Activated CD8-positive, alpha-beta T cell treated with anti-CD3 and anti-CD28 coated beads for 36 hours (primary cell): ENCODE data around the gene CLIC5. TPM values are rescaled to one million over a fixed set of nuclear protein-coding genes. Genes with fewer than 3 reads are reported as not detected.

Experiments
- ATAC-seq: fragments of 200-7000 bp; cut with Tn5 transposase; one replicate; pipeline ENCODE4 v1.10.0; 2021; ENCODE audit warnings: mild to moderate bottlenecking, moderate library complexity
- CTCF ChIA-PET: fragments of 350-600 bp; sonication (Branson Sonifier 250); formaldehyde crosslinking; loops from one replicate; lab custom pipeline; 2021; ENCODE audit warnings: antibody characterized with exemption; lab: Charles Lee
- POLR2A ChIA-PET: fragments of 350-600 bp; sonication (Branson Sonifier 250); formaldehyde crosslinking; loops from one replicate; lab custom pipeline; 2021; ENCODE audit warnings: antibody characterized with exemption; lab: Charles Lee
- DNase-seq: peaks from one replicate; pipeline ENCODE4 v3.0.0-alpha.2; 2020
- H3K27ac Mint-ChIP-seq: one replicate; pipeline ENCODE4 v1.8.0; 2021; ENCODE audit warnings: mild to moderate bottlenecking, mixed read lengths
- H3K27me3 Mint-ChIP-seq: one replicate; pipeline ENCODE4 v1.8.0; 2021; ENCODE audit warnings: mixed read lengths
- H3K36me3 Mint-ChIP-seq: one replicate; pipeline ENCODE4 v1.8.0; 2021; ENCODE audit warnings: low read depth, mixed read lengths
- H3K4me1 Mint-ChIP-seq: one replicate; pipeline ENCODE4 v1.8.0; 2021; ENCODE audit warnings: low read depth, mixed read lengths
- H3K4me3 Mint-ChIP-seq: one replicate; pipeline ENCODE4 v1.8.0; 2021; ENCODE audit warnings: mild to moderate bottlenecking, moderate library complexity, mixed read lengths
- H3K9me3 Mint-ChIP-seq: one replicate; pipeline ENCODE4 v1.8.0; 2021; ENCODE audit warnings: mixed read lengths
- CTCF ChIP-seq: fragments of 200-600 bp; IDR thresholded peaks from one replicate; pipeline ENCODE4 v1.8.0; 2022; ENCODE audit warnings: antibody characterized with exemption, mild to moderate bottlenecking
- intact Hi-C: fragments of 100-400 bp; cut with micrococcal nuclease; formaldehyde crosslinking; loops from one replicate; pipeline ENCODE4 v1.10.0; 2022
- total RNA-seq, 2 experiments: library from RNA; stranded (reverse); gene quantifications; one replicate each; pipeline ENCODE4 v1.2.3, GENCODE V29; 2021

The CLIC5 gene
- total RNA-seq, 2 experiments from 2014 or later, result 1.1 TPM

GRCh38 chr6:45997875-45998506, 17.7 kb downstream of the CLIC5 start:
- intact Hi-C loops, result no loop called here
- no peak for TF ChIP-seq CTCF
- no peak overlapping the region for H3K4me3 Mint-ChIP-seq
- DNase-seq (no peak), ATAC-seq (no peak)
- H3K27me3 Mint-ChIP-seq, result no peaks in the 10 kb centered on the region
- H3K9me3 Mint-ChIP-seq, result no peaks in the 10 kb centered on the region
- POLR2A ChIA-PET, result no interaction called here
- no peaks in the 10 kb centered on the region for H3K36me3 Mint-ChIP-seq
- no peaks in the 10 kb centered on the region for H3K4me1 Mint-ChIP-seq
- CTCF ChIA-PET, result no interaction called here
- H3K27ac Mint-ChIP-seq, result no peak overlapping the region

- no peak overlapping the region for H3K4me3 Mint-ChIP-seq
- CTCF ChIA-PET, result interaction anchor here (0.6 to 2.0 kb wide), 5 partner anchors 19 to 682 kb away, joined by 3 to 7 read pairs (median 3); no protein-coding TSS in a partner anchor
These were observed 24.5 kb downstream of the CLIC5 start for GRCh38 chr6:45991189-45991588.

GRCh38 chr6:45990162-45990561, 25.5 kb downstream of the CLIC5 start:
- Mint-ChIP-seq H3K4me1 (peaks cover 3% of the 10 kb centered on the region), H3K27ac (no peak overlapping the region), H3K27me3 (no peaks in the 10 kb centered on the region), H3K36me3 (no peaks in the 10 kb centered on the region), H3K4me3 (no peak overlapping the region), H3K9me3 (no peaks in the 10 kb centered on the region)
- ChIA-PET CTCF (interaction anchor here (0.9 to 2.0 kb wide), 3 partner anchors 20 to 84 kb away, joined by 3 to 7 read pairs (median 3); no protein-coding TSS in a partner anchor), POLR2A (no interaction called here)
- ATAC-seq, result peak; percentile 66
- no peak for TF ChIP-seq CTCF
- intact Hi-C loops, result no loop called here
- no peak for DNase-seq

More at GRCh38 chr6:45991189-45991588, 24.5 kb downstream of the CLIC5 start:
- POLR2A ChIA-PET, result interaction anchor here (0.9 kb wide), 1 partner anchor 18 kb away, joined by 4 read pairs; no protein-coding TSS in a partner anchor
- Mint-ChIP-seq H3K4me1 (peaks cover 3% of the 10 kb centered on the region), H3K9me3 (no peaks in the 10 kb centered on the region), H3K36me3 (no peaks in the 10 kb centered on the region), H3K27ac (no peak overlapping the region), H3K27me3 (no peaks in the 10 kb centered on the region)
- intact Hi-C loops, result no loop called here
- TF ChIP-seq CTCF, result no peak
- ATAC-seq (peak; percentile 47), DNase-seq (no peak)

GRCh38 chr6:45988635-45989034, 27.0 kb downstream of the CLIC5 start:
- intact Hi-C loops, result no loop called here
- H3K27me3 Mint-ChIP-seq, result no peaks in the 10 kb centered on the region
- H3K4me3 Mint-ChIP-seq, result no peak overlapping the region
- TF ChIP-seq CTCF, result no peak
- ATAC-seq, result no peak
- ChIA-PET POLR2A (no interaction called here), CTCF (no interaction called here)
- H3K27ac Mint-ChIP-seq, result no peak overlapping the region
- H3K9me3 Mint-ChIP-seq, result no peaks in the 10 kb centered on the region
- peaks cover 3% of the 10 kb centered on the region for H3K4me1 Mint-ChIP-seq
- H3K36me3 Mint-ChIP-seq, result no peaks in the 10 kb centered on the region
- no peak for DNase-seq

GRCh38 chr6:45987856-45988255, 27.8 kb downstream of the CLIC5 start:
- no peaks in the 10 kb centered on the region for H3K36me3 Mint-ChIP-seq
- no peak for ATAC-seq
- no peak overlapping the region for H3K27ac Mint-ChIP-seq
- no peak for TF ChIP-seq CTCF
- ChIA-PET CTCF (interaction anchor here (1.0 kb wide), 1 partner anchor 102 kb away, joined by 3 read pairs; no protein-coding TSS in a partner anchor), POLR2A (no interaction called here)
- H3K9me3 Mint-ChIP-seq, result no peaks in the 10 kb centered on the region
- DNase-seq, result no peak
- no peaks in the 10 kb centered on the region for H3K27me3 Mint-ChIP-seq
- H3K4me1 Mint-ChIP-seq, result peaks cover 3% of the 10 kb centered on the region
- intact Hi-C loops, result no loop called here
- no peak overlapping the region for H3K4me3 Mint-ChIP-seq
